GM21723 (cell line): ENCODE data around the gene PEX14.

Source experiments
- ATAC-seq: cut with Tn5 transposase; IDR thresholded peaks from one replicate; pipeline ENCODE4 v1.9.1; 2021; ENCODE audit warnings: mild to moderate bottlenecking, moderate library complexity; ENCODE audit not compliant: unreplicated experiment

PEX14 gene

DNA sequence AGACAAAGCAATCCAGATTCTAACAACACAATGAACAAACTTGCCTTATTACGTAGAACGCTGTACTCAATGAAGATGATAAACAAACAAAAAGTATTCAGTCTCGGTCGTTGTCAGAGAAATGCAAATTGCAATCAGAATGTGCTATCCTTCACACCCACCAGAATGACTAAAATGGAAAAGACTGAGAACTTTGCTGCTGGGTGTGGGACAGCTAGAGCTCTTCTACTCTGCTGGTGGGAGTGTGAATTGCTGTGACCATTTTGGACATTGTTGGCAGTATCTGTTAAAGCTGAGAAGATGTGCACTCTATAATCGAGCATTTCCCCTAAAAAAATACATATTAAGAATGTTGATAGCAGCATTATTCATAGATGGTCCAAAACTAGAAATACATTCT lies 111.4 kb downstream of the PEX14 start:
- no peak for ATAC-seq

DNA sequence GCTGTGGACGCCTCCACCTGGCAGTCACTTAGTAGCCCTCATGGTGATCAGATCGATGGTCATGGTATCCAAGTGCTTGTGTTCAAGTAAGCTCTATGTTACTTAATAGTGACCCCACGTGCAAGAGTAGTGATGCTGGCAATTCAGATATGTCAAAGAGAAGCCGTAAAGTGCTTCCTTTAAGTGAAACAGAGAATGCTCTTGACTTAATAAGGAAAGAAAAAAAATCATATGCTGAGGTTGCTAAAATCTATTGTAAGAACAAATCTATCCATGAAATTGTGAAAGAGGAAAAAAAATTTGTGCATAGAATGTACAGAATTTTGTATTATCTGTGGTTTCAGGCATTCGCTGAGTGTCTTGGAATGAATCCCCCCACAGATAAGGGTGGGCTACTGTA lies 113.9 kb downstream of the PEX14 start:
- no peak for ATAC-seq

DNA sequence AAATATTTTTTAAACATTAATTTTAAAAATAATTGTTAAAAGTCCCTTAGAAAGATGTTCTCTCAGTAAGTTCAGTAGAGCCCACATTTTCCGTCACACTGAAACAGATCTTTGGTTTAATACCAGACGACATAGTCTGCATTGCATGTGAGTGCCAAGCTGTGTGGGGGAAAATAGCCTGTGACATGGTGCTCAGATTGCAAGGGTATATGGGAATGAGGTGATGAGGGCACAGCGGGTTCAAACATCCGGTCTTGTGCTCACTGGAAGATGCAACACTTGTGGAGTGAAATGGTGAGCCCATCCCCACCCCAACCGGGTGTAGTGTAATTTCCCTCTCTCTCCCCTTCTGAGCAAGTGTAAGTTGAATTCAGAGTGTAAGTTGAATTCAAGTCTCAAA lies 114.3 kb downstream of the PEX14 start:
- ATAC-seq, result no peak

DNA sequence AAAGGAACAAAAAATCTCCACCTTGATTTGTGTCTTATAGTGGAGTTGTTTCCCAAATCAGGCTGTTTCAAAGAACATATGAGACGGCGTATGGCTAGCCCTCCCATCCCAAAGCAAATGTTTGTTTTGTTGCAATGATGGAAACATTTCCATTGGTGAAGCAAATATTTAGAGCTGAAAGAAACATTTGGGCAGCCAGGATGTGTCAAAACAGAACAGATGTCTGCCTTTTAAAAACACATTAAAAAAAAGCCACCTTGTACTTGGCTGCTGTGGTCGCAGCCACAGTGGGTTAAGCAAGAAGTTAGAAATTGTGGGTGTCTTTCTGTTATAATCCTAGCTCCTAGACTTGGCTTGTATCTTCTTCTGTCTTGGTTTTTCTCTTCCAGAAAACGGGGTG lies 116.3 kb downstream of the PEX14 start:
- no peak for ATAC-seq

DNA sequence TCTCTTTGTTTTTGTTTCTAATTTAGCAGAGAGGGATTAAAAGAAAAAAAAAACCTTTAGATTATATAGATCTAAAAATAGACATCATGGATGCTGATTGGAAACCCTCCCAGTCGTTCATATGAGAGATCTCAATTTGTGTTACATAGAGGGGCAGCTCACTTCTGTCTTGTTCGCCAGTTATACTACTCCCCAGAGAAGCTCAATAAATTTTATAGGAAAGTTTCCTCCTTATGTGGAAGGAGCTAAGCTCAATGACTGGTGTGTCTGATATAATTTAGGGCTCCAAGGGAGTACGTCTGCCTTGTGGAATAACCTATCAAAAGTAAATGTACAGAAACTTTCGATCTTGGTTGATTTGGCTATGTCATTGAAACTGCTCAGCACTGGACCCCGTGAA lies 117.6 kb downstream of the PEX14 start:
- no peak for ATAC-seq

DNA sequence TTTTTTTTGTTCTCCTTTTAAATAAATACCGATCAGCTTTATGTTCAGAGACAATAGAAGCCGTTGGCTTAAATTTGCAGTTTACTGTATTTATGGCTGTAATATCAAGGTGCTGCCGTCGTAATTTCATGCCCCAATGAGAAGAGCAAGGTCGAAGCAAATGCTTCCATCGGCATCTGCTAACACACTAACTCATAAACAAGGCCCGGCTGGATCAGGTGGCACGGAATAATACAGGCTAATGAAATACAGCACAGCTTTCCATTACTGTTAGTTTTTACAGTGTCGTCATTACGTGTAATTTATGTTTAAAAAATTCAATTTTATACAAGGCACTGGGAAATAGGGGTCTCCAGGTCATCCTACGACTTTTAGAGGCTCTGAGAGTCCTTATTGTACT lies 119.0 kb downstream of the PEX14 start:
- ATAC-seq, result no peak

DNA sequence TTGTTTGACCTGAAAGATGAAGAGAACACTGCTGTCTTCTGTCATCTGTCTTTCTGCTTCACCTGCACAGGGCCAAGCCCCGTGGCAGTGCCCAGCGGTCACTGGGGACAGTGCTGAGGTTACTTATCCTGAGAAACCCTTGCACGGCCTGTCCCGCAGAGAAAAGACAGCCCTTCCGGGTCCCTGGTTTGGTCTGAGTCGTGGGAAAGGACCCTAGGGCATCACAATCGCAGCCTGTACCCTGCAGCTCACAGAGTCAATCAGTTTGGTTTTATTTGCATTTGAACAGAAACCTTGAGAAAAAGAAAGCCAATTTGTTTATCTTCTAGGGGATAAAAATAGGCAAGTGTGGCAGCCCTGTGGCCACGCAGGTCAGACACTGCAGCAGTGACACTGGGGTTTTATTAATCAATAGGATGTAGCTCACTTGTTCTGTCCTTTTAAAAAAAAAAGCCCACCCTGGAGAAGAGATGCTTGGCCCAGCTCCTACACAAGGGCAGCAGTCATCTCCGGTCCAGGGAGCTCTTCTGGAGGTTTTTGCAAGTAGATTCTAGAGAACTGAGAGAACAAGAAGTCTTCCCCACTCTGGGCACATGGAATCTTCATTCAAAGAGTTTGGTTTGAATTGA lies 120.0 kb downstream of the PEX14 start:
- no peak for ATAC-seq

DNA sequence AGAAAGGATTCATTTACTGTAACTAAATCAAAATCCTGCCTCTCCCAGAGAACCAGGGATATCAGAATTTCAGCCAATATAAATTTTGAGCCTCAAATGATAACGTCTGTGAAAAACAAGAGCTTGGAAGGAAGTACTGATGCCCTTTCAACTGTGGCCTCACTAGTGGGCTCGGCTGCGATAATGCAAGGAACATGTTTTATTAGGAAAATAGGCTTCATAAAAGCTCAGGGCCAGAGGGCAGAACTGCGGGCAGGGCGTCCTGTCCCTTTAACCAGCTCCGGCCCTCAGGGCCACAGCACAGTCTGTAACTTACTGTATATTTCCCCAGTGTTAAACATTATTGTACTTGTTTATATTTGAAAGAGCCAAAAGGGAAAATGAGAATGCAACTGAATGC lies 122.0 kb downstream of the PEX14 start:
- no peak for ATAC-seq

DNA sequence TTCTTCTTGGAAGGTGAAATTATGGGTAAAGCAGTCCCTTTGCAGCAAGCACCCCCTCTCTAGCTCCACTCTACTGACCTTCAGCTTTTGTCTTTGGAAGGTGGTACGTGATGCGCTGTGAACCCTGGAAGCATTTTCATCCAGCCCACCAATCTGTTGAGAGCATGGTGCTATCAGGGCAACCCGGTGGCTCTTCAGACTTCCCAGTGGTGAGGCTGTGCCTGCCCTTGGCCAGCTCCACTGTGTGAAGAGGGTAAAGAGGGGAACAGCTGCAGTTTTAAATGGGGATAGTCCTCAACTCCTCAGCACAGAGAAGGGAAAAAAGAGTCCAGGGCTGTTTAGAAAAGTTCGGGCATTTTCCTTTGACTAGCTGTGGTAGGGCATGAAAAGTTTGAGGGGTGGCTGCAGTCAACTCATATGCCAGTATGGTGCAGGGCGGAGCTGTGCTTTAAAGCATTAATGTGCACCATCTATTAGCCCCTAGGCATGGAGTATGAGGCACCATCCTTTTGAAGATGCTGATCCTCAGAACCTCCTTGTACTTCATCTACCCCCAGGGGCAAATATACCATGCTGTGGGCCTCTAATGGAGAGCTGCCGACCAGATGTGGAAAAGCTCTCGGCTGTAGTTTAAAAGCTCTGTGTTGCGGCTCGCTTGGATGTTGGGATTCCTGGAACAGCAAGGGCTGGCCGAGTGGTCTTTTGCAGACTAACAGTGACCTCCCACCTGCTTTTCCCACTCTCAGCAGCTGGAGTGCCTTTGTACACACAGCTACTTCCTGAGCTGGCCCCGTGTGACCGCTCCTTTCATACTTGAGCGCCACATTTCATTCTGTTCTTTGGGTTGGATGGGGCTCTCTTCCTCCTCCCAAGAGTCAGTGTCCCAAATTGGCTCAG lies 123.0 kb downstream of the PEX14 start:
- no peak for ATAC-seq

DNA sequence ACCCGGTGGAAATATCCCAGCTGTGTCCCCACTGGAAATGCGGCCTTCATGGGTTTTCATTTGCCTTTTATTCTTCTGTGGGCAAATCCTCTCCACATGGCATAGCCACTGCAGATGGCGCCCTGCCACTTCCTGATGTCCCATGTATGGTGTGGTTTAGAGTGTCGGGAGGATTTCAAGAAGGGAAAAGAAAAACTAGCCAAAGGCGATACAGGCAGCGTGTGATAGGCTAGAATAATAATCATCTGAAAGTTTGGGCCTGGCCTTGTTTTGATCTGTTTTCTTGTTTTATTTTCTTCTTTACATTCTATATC lies 123.6 kb downstream of the PEX14 start:
- ATAC-seq, result no peak

DNA sequence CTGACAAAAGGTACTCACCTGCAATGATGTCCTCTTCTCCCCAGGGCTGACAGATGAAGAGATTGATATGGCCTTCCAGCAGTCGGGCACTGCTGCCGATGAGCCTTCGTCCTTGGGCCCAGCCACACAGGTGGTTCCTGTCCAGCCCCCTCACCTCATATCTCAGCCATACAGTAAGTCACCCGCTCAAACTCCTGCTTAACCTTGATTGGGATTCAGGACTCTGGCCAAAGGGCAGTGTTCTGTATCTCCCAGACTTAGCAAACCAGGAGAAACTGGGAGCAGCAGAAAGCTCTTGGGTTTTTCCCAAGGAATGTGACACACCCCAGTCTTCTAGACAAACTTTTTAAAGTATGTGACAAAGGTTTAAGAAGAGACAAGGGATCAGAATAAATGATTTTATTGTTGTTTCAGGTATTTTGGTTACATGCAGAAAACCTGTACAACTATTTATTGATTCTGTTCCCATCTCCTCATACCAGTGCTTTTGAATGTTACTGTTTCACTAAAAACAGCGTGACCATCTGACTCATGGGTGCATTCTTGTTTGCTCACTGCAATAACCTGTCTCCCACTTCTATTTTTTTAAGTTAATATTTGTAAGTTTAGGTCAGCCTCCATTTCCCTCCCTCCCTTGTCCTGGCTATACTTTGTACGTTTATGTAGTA lies 124.6 kb downstream of the PEX14 start:
- no peak for ATAC-seq

DNA sequence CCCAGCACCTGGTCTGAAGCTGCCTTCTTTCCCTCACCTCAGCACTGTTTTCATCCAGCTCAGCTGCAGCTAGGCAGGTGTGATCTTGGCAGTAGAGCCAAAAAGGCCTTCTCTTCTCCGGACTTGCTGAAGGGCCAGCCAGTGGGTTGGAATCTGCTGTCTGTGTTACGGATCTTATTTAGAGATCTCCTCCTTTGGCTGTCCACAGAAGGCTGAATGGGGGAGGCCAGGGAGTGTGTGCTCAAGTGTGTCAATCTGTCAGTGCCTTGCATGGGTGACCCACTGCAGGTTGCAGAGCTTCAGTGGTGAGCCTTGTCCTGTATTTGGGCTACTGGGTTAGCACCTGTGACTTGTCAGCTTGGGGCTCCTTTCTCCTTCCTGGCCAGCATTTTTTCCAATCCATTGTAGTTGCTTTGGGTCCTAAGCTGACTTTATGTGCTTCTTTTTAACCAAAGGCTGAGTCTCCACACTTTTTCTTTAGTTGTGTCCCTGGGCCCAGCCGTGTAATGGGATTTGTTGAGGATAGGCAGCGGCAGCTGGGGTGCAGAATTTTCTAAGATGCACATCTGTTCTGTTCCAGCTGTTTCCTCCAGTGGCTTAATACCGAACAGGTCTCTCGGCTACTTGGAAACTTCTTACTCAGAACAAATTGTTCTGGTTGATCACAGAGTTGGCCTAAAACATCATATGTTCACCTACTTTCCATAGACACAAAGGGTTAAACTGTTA lies 126.8 kb downstream of the PEX14 start:
- ATAC-seq, result no peak

DNA sequence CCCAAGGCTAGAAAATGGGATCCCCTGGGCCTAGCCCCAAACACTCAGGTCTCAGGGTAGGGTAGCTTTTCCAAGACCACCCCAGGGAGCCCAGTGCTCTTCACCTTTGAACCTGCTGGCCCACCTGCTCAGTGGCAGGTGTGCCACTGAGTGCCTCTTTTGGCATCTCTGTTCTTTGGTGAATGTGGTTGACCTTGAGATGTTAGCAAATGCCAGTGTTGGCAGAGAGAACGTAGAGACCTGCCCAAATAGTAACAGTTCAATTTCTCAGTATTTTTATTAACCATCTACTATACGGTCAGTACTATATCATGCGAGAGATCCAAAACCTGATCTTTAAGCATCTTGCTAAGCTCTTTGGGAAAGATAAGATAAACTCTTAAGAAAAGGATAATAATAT lies 128.2 kb downstream of the PEX14 start:
- ATAC-seq, result no peak

DNA sequence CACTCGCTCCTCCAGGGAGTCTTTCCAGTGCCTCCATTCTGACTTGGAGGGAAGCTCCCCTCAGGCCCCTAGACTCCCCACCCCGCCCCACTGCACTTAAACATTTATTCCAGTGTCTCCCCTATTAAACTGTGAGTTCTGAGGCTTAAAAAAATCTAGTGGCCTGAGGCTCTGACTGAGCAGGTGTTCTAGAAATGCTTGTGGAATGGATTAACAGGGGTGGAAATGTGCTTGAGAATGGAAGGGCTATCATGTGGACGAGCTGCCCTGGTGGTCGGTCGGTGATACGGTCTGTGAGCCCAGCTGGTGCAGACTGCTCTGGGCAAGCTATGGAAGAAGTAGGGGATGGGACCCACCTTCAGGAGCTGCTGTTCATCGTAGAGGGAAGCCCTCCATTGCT lies 130.2 kb downstream of the PEX14 start:
- no peak for ATAC-seq

DNA sequence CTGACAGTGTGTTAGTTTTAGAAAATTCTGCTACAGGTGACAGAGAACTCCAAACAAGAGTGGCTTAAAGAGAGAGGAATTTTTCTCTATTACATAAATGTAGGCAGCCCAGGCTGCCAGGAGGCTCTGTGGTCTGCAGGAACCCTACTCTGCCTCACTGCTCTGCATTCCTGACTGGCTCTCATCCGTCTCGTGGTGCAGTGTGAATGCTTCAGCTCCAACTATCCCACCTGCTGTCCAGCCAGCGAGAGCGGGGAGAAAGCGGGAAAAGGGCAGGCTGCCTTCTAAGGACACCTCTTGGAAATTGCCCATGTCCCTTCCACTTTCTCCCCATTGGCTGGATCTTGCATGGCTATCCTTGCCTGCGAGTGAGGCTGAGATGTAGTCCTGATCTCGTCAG lies 131.3 kb downstream of the PEX14 start:
- no peak for ATAC-seq

DNA sequence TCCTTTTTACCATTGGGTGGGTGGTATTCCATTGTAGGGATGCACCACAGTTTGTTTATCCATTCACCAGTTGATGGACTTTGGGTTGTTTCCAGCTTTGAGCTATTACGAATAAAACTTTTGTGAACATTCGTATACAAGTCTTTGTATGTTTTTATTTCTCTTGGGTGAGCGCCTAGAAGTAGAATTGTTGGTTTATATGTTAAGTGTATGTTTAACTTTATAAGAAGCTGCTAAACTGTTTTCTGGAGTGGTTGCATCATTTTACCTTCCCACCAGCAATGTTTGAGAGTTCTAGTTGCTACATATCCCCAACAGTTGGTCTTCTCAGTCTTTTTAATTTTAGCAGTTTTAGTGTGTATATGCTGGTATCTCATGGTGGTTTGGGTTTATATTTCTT lies 132.5 kb downstream of the PEX14 start:
- ATAC-seq, result no peak

DNA sequence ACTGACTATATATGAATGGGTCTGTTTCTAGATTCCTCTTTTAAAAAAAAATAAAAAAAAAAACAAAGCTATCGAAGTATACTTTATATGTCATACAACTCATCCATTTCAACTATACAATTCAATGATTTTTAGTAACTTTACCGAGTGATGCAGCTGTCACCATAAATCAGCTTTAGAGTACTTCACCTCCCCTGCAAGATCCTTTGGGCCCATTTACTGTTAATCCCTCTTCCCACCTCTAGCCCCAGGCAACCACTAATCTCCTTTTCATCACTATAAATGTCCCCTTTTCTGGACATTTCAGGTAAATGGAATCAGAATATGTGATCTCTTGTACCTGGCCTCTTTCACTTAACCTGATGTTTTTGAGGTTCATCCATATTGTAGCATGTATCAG lies 133.9 kb downstream of the PEX14 start:
- ATAC-seq, result no peak

DNA sequence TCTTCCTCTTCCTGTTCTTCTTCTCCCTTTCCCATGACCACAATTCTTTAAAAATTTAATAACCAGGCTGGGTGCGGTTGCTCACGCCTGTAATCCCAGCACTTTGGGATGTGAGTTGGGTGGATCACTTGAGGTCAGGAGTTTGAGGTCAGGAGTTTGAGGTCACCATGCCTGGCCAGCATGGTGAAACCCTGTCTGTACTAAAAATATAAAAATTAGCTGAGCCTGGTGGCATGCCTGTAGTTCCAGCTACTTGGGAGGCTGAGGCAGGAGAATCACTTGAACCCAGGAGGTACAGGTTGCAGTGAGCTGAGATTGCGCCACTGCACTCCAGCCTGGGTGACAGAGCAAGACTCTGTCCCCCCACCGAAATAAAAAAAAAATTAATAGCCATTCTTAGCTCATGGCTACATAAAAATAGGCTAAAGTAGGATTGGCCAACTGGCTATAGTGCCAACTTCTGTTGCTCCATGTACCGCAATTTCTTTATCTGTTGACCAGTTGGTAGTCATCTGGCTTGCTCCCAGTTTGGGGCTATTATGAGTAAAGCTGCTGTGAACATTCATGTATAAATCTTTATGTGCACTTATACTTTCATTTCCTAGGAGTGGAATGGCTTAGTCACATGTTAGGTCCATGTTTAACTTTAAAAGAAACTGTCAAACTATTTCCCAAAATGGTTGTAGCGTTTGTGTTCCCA lies 136.3 kb downstream of the PEX14 start:
- no peak for ATAC-seq

DNA sequence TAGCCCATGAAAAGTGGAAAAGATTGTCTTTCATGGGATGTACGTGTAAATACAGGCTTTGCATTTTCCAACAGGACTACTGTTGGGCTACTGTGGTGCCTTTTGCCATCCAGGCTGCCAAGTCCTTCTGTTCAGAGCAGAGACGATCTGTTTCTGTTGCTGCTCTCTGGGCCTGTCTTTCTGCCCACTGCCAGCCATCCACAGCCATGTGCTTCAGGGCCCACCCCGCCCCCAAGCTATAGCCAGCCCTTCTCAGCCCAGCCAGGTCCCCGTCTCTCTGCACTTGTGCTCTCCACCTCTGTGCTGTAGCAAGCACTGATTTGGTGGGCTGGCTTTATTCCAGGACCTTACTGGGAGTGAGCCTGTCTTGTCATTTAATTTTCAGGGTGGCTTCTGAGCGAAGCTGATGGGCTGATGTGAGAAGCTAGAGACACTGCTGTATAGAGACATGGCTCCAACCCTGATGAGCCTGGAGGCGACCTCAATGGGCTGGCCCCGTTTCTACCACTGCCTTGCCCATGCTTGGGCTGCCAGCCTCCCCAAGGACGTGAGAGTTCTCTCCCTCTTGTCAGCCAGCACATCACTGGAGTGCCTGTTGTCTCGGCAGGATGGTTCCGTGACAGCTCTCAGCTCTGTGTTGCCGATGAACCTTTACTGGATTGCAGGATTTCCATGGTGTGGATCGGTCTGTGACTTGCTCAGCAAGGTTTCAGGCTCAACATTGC lies 137.8 kb downstream of the PEX14 start:
- no peak for ATAC-seq

DNA sequence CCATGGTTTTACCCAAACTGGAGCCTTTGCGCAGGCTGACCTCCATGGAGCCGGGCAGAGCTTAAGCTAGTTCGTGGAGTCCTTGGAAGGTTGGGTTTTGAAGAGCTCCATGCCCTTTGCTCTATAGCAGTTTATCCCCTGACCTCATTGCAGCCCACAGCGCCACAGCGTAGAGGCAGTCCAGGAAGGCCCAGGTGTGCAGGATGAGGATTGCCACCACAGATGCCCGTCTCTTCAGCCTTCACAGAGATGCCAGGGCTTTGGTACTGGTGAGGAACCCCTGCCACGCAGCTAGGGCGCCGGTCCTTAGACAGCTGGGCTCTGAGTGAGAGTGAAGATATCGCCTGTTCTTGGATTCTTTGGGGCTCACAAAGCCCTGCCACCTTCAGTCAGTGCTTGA lies 138.6 kb downstream of the PEX14 start:
- no peak for ATAC-seq
